ENCODE data around the gene MOK.

Gene MOK

DNA sequence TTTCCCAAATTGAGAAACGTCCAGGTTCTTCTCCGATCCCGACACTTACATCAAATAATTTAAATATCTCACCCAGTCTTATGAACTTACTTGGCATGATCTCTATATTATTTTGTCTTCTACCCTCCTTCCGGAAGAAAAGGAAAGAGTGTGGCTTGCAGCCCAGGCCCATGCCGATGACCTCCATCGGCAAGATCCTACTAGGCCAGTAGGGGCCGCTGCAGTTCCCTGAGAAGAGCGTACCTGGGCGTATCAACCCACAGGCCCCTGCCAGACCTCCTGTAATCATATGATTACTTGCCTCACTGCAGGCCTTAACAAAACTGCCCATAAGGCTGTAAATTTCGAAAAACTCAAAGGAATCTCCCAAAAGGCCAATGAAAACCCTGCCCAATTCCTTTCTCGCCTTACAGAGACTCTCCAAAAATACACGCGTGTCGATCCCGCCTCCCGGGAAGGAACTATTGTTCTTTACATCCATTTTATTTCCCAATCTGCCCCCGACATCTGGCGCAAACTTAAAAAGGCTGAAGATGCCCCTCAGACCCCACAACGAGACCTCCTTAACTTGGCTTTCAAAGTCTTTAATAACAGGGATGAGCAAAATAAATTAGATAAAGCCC, 69.6 kb downstream of the MOK start:
- Mint-ChIP-seq H3K27me3 (ENCODE audit: low read depth) (peaks cover under 1% of the 10 kb centered on the region), H3K4me1 (ENCODE audit: low read depth) (no peaks in the 10 kb centered on the region), H3K36me3 (ENCODE audit: low read depth) (no peaks in the 10 kb centered on the region), H3K4me3 (no peak overlapping the region), H3K27ac (no peak overlapping the region), H3K9me3 (no peaks in the 10 kb centered on the region)

DNA sequence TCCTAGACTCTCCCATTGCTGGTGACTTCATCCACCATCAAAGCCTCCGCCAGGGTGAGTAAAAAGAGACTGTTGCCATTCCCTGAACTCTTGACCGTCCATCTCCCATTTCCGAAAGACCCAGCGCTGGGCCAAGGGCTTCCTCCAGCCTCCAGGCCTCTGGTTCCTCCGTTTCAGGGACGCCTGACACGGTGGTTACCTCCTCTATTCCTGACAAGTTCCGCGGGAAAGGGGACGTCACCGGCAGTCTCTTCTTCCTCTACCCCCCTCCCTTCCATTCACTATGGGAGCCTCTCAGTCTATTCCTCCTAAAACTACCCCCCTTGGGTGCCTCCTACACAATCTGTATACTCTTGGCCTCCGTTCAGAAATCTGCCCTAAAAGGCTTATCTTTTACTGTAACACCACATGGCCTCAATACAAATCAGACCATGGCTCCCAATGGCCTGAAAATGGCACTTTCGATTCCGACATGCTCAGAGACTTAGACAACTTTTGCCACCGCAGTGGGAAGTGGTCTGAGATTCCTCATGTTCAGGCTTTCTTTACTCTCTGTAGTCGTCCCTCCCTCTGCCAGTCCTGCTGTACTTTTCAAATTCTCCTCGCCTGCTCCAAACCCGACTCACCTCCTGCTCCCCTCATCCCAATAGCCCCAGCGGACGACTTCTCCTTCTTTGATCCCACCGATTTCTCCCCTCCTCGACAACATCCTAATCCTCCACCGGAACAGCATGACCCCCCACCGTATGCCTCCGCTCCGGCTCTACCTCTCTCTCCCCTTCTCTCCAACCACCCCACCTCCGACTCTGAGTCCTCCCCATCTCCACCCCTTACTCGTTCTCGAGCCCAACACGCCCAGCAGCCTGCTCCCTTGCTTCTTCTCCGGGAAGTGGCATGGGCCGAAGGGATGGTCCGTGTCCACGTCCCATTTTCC, 70.4 kb downstream of the MOK start:
- no peak overlapping the region for H3K4me3 Mint-ChIP-seq
- no peaks in the 10 kb centered on the region for H3K9me3 Mint-ChIP-seq
- H3K4me1 Mint-ChIP-seq (ENCODE audit: low read depth): no peaks in the 10 kb centered on the region
- H3K27me3 Mint-ChIP-seq (ENCODE audit: low read depth): no peaks in the 10 kb centered on the region
- H3K27ac Mint-ChIP-seq: no peak overlapping the region
- no peaks in the 10 kb centered on the region for H3K36me3 Mint-ChIP-seq (ENCODE audit: low read depth)

DNA sequence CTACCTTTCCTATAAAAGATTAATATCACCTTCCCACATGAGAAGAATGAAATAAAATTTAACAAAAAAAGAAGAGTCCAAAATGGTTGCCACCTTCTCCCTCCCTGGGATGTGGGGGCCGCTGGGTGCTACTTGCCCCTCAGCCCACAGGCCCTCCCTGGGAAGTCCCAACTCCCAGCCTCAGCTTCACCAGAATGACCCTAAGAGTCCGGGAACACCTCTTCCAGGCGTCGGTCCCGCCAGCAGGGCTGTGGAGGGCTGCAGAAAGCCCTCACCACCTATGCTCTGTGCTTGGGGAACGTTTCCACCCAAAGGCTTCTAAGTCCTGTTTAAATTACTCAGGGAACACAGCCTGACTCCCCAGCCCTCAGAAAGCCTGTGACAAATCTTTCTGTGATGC, 71.9 kb downstream of the MOK start:
- H3K4me1 Mint-ChIP-seq (ENCODE audit: low read depth): no peaks in the 10 kb centered on the region
- no peaks in the 10 kb centered on the region for H3K9me3 Mint-ChIP-seq
- H3K27ac Mint-ChIP-seq: no peak overlapping the region
- no peaks in the 10 kb centered on the region for H3K36me3 Mint-ChIP-seq (ENCODE audit: low read depth)
- no peak overlapping the region for H3K4me3 Mint-ChIP-seq
- no peaks in the 10 kb centered on the region for H3K27me3 Mint-ChIP-seq (ENCODE audit: low read depth)

GRCh38 chr14:102232348-102232625, 72.7 kb downstream of the MOK start:
- H3K36me3 Mint-ChIP-seq (ENCODE audit: low read depth): no peaks in the 10 kb centered on the region
- H3K27ac Mint-ChIP-seq: no peak overlapping the region
- H3K4me1 Mint-ChIP-seq (ENCODE audit: low read depth): no peaks in the 10 kb centered on the region

DNA sequence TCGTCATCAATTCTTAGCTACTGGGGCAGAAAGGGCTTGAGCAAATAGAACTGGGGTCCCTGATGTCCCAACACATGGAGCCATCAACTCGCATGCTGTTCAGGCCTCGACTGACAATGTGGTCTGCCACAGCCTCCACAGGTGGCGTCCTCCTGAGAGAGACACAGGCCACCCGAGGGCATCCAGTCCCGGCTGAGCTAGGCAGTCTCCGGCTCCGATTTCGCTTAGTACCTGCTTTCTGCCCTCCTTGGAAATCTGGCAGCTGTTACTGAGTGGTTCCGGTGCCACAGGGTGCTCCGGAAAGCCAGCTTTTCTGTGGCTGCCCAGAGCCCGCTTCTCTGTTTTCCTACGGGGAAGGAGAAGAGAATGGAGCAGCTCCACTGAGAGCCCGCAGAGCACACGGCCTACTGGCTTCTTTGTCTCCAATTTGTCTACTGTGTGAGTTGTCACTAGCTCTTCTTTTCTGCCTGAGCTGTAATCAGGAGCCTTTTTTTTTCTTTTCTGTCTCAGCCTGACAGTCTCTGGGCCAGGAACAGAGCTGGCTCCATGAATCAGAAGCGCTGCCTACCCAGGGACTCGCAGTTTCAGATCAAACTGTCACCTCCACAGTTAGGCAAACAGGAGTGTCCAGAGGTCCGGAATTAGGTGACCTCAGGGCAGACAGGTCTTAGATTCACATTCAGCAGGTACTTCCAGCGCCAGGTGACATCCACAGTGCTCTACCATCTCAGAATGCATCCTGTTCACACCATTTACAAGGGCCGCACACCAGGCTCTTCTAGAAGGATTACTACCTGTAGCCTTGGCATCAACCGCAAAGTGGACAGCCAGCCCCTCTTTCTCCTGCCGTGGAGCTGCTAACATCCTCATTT, 73.3 kb downstream of the MOK start:
- no peaks in the 10 kb centered on the region for H3K4me1 Mint-ChIP-seq (ENCODE audit: low read depth)
- no peaks in the 10 kb centered on the region for H3K9me3 Mint-ChIP-seq
- H3K27ac Mint-ChIP-seq: no peak overlapping the region
- no peaks in the 10 kb centered on the region for H3K27me3 Mint-ChIP-seq (ENCODE audit: low read depth)
- no peak overlapping the region for H3K4me3 Mint-ChIP-seq
- H3K36me3 Mint-ChIP-seq (ENCODE audit: low read depth): no peaks in the 10 kb centered on the region

More at GRCh38 chr14:102232348-102232625, 72.7 kb downstream of the MOK start:
- Mint-ChIP-seq H3K4me3 (no peak overlapping the region), H3K27me3 (ENCODE audit: low read depth) (no peaks in the 10 kb centered on the region), H3K9me3 (no peaks in the 10 kb centered on the region)

DNA sequence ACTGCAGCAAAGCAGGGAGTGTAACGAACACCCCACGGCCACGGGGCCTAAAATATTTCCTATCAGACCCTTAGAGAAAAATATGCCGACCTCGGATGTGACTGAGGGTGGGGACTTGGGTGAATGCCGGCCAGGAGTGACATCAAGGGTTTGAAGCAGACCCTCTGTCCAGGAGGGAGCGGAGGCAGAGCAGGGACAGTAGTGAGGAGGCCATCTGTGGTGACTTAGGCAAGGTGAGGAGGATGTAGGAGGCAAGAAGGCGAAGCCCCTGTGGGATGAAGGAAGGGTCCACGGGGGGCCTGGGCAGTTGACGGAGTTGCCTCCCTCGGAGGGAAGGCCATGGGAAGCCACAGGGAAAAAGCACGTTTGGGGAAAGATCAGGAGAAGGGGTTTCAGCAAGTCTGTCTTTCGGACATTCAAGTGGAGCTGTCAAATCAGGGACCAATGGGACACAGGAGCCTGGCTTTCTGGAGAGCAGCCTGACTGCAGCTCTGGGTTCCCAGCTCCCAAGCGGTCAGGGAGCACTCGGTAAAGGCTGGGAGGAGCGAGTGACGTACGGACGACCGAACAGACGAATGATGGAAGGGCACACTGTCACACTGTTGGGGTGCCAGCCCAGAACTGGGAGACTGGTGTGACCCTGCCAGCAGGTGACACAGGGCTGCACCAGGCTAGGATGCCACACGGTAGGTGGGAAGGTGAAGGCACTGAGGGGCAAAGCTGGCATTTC, 74.3 kb downstream of the MOK start:
- Mint-ChIP-seq H3K4me3 (no peak overlapping the region), H3K27ac (no peak overlapping the region), H3K9me3 (no peaks in the 10 kb centered on the region), H3K36me3 (ENCODE audit: low read depth) (no peaks in the 10 kb centered on the region), H3K4me1 (ENCODE audit: low read depth) (no peaks in the 10 kb centered on the region), H3K27me3 (ENCODE audit: low read depth) (no peaks in the 10 kb centered on the region)

- Mint-ChIP-seq H3K27me3 (ENCODE audit: low read depth) (no peaks in the 10 kb centered on the region), H3K9me3 (no peaks in the 10 kb centered on the region), H3K4me1 (ENCODE audit: low read depth) (no peaks in the 10 kb centered on the region), H3K4me3 (no peak overlapping the region), H3K36me3 (ENCODE audit: low read depth) (peaks cover 1% of the 10 kb centered on the region), H3K27ac (no peak overlapping the region)
Measured at GRCh38 chr14:102229739-102230092, 75.2 kb downstream of the MOK start.

- Mint-ChIP-seq H3K27ac (no peak overlapping the region), H3K4me3 (no peak overlapping the region), H3K27me3 (ENCODE audit: low read depth) (no peaks in the 10 kb centered on the region), H3K36me3 (ENCODE audit: low read depth) (peaks cover 1% of the 10 kb centered on the region), H3K4me1 (ENCODE audit: low read depth) (no peaks in the 10 kb centered on the region), H3K9me3 (no peaks in the 10 kb centered on the region)
Measured at GRCh38 chr14:102229071-102229738, 75.8 kb downstream of the MOK start.

GRCh38 chr14:102227184-102227964, 77.6 kb downstream of the MOK start:
- no peaks in the 10 kb centered on the region for H3K27me3 Mint-ChIP-seq (ENCODE audit: low read depth)
- no peak overlapping the region for H3K4me3 Mint-ChIP-seq
- H3K36me3 Mint-ChIP-seq (ENCODE audit: low read depth): peaks cover 4% of the 10 kb centered on the region
- H3K9me3 Mint-ChIP-seq: no peaks in the 10 kb centered on the region
- no peaks in the 10 kb centered on the region for H3K4me1 Mint-ChIP-seq (ENCODE audit: low read depth)
- no peak overlapping the region for H3K27ac Mint-ChIP-seq

DNA sequence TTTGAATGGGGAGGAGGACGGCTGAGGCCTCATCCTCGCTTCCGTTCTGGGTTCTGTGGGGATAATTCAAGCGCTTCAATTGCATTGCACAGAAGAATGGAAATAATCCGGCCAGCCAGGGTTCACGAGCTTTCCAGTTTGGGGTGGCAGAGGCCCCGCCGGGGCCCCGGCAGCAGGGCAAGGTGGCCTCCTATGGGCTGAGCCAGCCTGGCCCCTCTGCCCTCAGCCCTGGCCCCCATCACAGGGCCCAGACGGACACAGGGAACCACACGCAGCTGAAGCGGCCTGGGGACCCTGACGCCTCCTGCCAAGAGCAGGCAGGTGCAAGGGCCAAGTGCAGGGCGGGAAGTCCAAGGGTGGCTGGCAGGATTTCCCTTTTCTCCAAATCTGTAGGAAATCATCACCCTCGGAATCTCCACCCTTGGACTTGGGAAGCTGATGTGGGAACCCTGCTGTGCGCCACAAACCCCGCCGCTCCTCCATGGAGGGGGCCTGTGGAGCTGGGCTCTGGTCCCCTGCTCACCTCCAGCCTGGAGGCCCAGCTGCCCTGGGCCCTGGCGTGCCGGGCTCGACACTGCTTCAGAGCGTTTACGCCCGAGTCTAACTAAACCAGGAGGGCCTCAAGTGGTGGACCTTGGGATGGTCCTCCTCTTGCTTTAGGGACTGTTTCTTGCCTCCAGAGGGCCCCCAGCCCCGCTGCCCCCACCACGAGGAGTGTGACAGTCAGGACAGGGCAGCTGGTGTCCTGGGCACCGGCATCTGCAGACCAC, 78.4 kb downstream of the MOK start:
- Mint-ChIP-seq H3K27ac (no peak overlapping the region), H3K9me3 (no peaks in the 10 kb centered on the region), H3K4me3 (no peak overlapping the region), H3K36me3 (ENCODE audit: low read depth) (peaks cover 4% of the 10 kb centered on the region), H3K27me3 (ENCODE audit: low read depth) (no peaks in the 10 kb centered on the region), H3K4me1 (ENCODE audit: low read depth) (no peaks in the 10 kb centered on the region)

GRCh38 chr14:102225936-102226335, 79.0 kb downstream of the MOK start:
- peaks cover 4% of the 10 kb centered on the region for H3K36me3 Mint-ChIP-seq (ENCODE audit: low read depth)
- H3K9me3 Mint-ChIP-seq: no peaks in the 10 kb centered on the region
- no peak overlapping the region for H3K4me3 Mint-ChIP-seq
- no peaks in the 10 kb centered on the region for H3K27me3 Mint-ChIP-seq (ENCODE audit: low read depth)
- H3K27ac Mint-ChIP-seq: no peak overlapping the region
- H3K4me1 Mint-ChIP-seq (ENCODE audit: low read depth): peaks cover 2% of the 10 kb centered on the region

GRCh38 chr14:102225386-102225785, 79.6 kb downstream of the MOK start:
- Mint-ChIP-seq H3K27me3 (ENCODE audit: low read depth) (no peaks in the 10 kb centered on the region), H3K27ac (no peak overlapping the region), H3K4me1 (ENCODE audit: low read depth) (peaks cover 3% of the 10 kb centered on the region), H3K36me3 (ENCODE audit: low read depth) (peaks cover 4% of the 10 kb centered on the region), H3K9me3 (no peaks in the 10 kb centered on the region), H3K4me3 (no peak overlapping the region)

DNA sequence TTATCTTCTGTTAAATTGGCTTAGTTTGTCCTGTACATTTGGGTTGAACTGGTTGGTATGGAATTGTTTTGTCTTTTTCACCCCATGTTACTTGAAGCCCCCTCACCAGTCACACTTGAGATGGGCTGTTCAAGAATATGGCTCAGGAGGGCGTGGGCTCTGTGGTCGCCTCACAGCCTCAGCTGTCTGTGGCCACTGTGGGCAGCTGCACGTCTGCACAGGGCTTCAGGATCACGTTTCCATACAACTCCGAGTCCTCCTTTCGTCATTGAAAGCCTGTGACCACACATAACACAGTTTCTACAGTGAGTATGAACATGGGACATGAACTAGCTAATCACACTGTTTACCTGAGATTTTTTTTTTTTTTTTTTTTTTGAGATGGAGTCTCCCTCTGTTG, 81.3 kb downstream of the MOK start:
- Mint-ChIP-seq H3K4me3 (no peak overlapping the region), H3K27me3 (ENCODE audit: low read depth) (no peaks in the 10 kb centered on the region), H3K4me1 (ENCODE audit: low read depth) (peaks cover 8% of the 10 kb centered on the region), H3K27ac (no peak overlapping the region), H3K36me3 (ENCODE audit: low read depth) (peaks cover 4% of the 10 kb centered on the region), H3K9me3 (no peaks in the 10 kb centered on the region)

Data from T-helper 1 cell treated with Interleukin-12 subunit alpha and Interleukin-12 subunit beta and Interleukin-4 antibody, amounts not matched to agents 30 μg/mL and 1 μg/mL, for 36 hours (primary cell).